Fibroblast of mammary gland (primary cell): ENCODE data around the gene SPART.
A peak's percentile ranks its signal among the peaks of the same experiment; 100 is the strongest.

Experiments
- DNase-seq: peaks from one replicate; pipeline ENCODE4 v3.0.0-alpha.2; 2010; ENCODE audit warnings: low read depth
- H3K4me3 ChIP-seq: 2 replicates; pipeline ENCODE4 v1.5.1; 2011; ENCODE audit warnings: low read depth, mild to moderate bottlenecking, low read length, moderate library complexity; ENCODE audit not compliant: control insufficient read depth
- CTCF ChIP-seq: conservative IDR thresholded peaks from 2 replicates; pipeline ENCODE4 v1.5.1; 2011; ENCODE audit warnings: low read depth, low read length, inconsistent platforms; ENCODE audit not compliant: control insufficient read depth, insufficient read depth

The SPART gene

GRCh38 chr13:36282821-36283432, 63.3 kb downstream of the SPART start:
- DNase-seq, result peak; percentile 62
- peak; percentile 85 for TF ChIP-seq CTCF
- no peak overlapping the region for H3K4me3 ChIP-seq

GRCh38 chr13:36275190-36276002, 70.8 kb downstream of the SPART start:
- TF ChIP-seq CTCF, result peak; percentile 71
- DNase-seq, result peak; percentile 83
- H3K4me3 ChIP-seq, result no peak overlapping the region

GRCh38 chr13:36273431-36273830, 72.8 kb downstream of the SPART start:
- no peak for DNase-seq
- no peak overlapping the region for H3K4me3 ChIP-seq
- no peak for TF ChIP-seq CTCF

GRCh38 chr13:36261976-36262375, 84.2 kb downstream of the SPART start:
- H3K4me3 ChIP-seq, result no peak overlapping the region
- no peak for TF ChIP-seq CTCF
- DNase-seq, result peak; percentile 82

GRCh38 chr13:36261011-36261410, 85.2 kb downstream of the SPART start:
- no peak overlapping the region for H3K4me3 ChIP-seq
- TF ChIP-seq CTCF, result no peak
- DNase-seq, result peak; percentile 73

GRCh38 chr13:36259361-36260137, 86.6 kb downstream of the SPART start:
- TF ChIP-seq CTCF, result no peak
- H3K4me3 ChIP-seq, result no peak overlapping the region
- no peak for DNase-seq
